Endodermal cell (in vitro differentiated cells): ENCODE data around the gene ITFG1. TPM values are rescaled to one million over a fixed set of nuclear protein-coding genes. Genes with fewer than 3 reads are reported as not detected.
"Not testable (repeated sequence)": the region's sequence is repeated elsewhere in the genome, so short reads cannot be mapped to it uniquely, and the experiment has no call there.

Experiments used
- DNase-seq: peaks from one replicate; pipeline ENCODE4 v3.0.0-alpha.2; 2017
- H3K27ac ChIP-seq: 2 replicates; pipeline ENCODE4 v1.5.1; 2013; ENCODE audit warnings: mild to moderate bottlenecking, low read depth, low read length, moderate library complexity
- H3K27me3 ChIP-seq: 2 replicates; pipeline ENCODE4 v1.6.1; 2013; ENCODE audit warnings: mild to moderate bottlenecking, low read length, moderate library complexity; ENCODE audit not compliant: insufficient read depth, control insufficient read depth, poor library complexity, severe bottlenecking
- H3K36me3 ChIP-seq: 2 replicates; pipeline ENCODE4 v1.7.0; 2013; ENCODE audit warnings: mild to moderate bottlenecking, low read length, moderate library complexity; ENCODE audit not compliant: control insufficient read depth, insufficient read depth
- H3K4me1 ChIP-seq: one replicate; pipeline ENCODE4 v1.7.0; 2013; ENCODE audit warnings: low read length; ENCODE audit not compliant: control insufficient read depth, insufficient read depth
- H3K4me3 ChIP-seq: 2 replicates; pipeline ENCODE4 v1.5.1; 2013; ENCODE audit warnings: mild to moderate bottlenecking, low read length, moderate library complexity
- H3K9ac ChIP-seq: 2 replicates; pipeline ENCODE4 v1.6.1; 2013; ENCODE audit warnings: mild to moderate bottlenecking, low read length, moderate library complexity; ENCODE audit not compliant: poor library complexity, severe bottlenecking; ENCODE audit errors: extremely low read depth
- H3K9me3 ChIP-seq: 2 replicates; pipeline ENCODE4 v1.6.1; 2013; ENCODE audit warnings: mild to moderate bottlenecking, low read length, moderate library complexity; ENCODE audit not compliant: control insufficient read depth
- H3K27ac Mint-ChIP-seq: 2 replicates; pipeline ENCODE4 v1.8.0; 2020; ENCODE audit warnings: mixed read lengths
- H3K27me3 Mint-ChIP-seq: 2 replicates; pipeline ENCODE4 v1.8.0; 2021; ENCODE audit warnings: mild to moderate bottlenecking, mixed read lengths; ENCODE audit not compliant: insufficient read depth
- H3K36me3 Mint-ChIP-seq: 2 replicates; pipeline ENCODE4 v1.8.0; 2020; ENCODE audit warnings: low read depth, mixed read lengths
- H3K4me1 Mint-ChIP-seq: 2 replicates; pipeline ENCODE4 v1.8.0; 2020; ENCODE audit warnings: mixed read lengths
- H3K4me3 Mint-ChIP-seq: 2 replicates; pipeline ENCODE4 v1.8.0; 2020; ENCODE audit warnings: mild to moderate bottlenecking, moderate library complexity, mixed read lengths
- H3K9me3 Mint-ChIP-seq: 2 replicates; pipeline ENCODE4 v1.8.0; 2020; ENCODE audit warnings: mild to moderate bottlenecking, mixed read lengths
- CTCF ChIP-seq: fragments of 200-600 bp; sonication (generic); conservative IDR thresholded peaks from 2 replicates; pipeline ENCODE4 v1.5.0; 2021; ENCODE audit warnings: antibody characterized with exemption, mild to moderate bottlenecking
- WGBS, 2 experiments: methylation state at CpG; one replicate each; pipeline versions ENCODE4 v1.1.5 to v1.1.7; 2013; ENCODE audit warnings: missing lambda C conversion rate in 2 of 2, mixed read lengths in 1 of 2; ENCODE audit not compliant: insufficient coverage in 1 of 2, insufficient read length in 1 of 2; 5-methylcytosine and 5-hydroxymethylcytosine counted together
- total RNA-seq, 2 donors: library from RNA; stranded (reverse); fragmentation: NEBNext Ultra II Directional in 1 of 2; extraction: Animal tissue kit (Norgen Biotek cat#: 25700) in 1 of 2; gene quantifications; 2 replicates in 1 of 2; 3 replicates in 1 of 2; pipeline ENCODE4 v1.2.1, GENCODE V29; 2021

ITFG1 gene
- total RNA-seq, 2 donors from 2014 or later: 35.6 to 40.0 TPM

GRCh38 chr16:47475786-47476185 lies 14.9 kb upstream of the ITFG1 start:
- TF ChIP-seq CTCF: no peak
- no peak overlapping the region for H3K27ac ChIP-seq
- Mint-ChIP-seq H3K4me3 (no peak overlapping the region), H3K9me3 (peaks cover 2% of the 10 kb centered on the region), H3K36me3 (peaks cover 5% of the 10 kb centered on the region), H3K27me3 (no peaks in the 10 kb centered on the region), H3K27ac (no peak overlapping the region), H3K4me1 (peaks cover 10% of the 10 kb centered on the region)
- H3K9ac ChIP-seq: no peak overlapping the region
- no peaks in the 10 kb centered on the region for H3K4me1 ChIP-seq
- no peak for DNase-seq
- WGBS, 2 experiments: 92 to 98% methylated on average over 1 of the region's 1 CpG
- H3K4me3 ChIP-seq: no peak overlapping the region
- no peaks in the 10 kb centered on the region for H3K27me3 ChIP-seq
- H3K9me3 ChIP-seq: no peaks in the 10 kb centered on the region
- peaks cover 6% of the 10 kb centered on the region for H3K36me3 ChIP-seq

- H3K27ac Mint-ChIP-seq: no peak overlapping the region
- no peak for TF ChIP-seq CTCF
- H3K4me1 Mint-ChIP-seq: peaks cover under 1% of the 10 kb centered on the region
- DNase-seq: no peak
- peaks cover 5% of the 10 kb centered on the region for H3K36me3 Mint-ChIP-seq
- WGBS, 2 experiments: 89 to 100% methylated on average over 1 to 2 of the region's 3 CpGs
- H3K36me3 ChIP-seq: peaks cover 6% of the 10 kb centered on the region
- H3K4me1 ChIP-seq: no peaks in the 10 kb centered on the region
- no peak overlapping the region for H3K4me3 ChIP-seq
- H3K27ac ChIP-seq: no peak overlapping the region
- H3K9me3 ChIP-seq: no peaks in the 10 kb centered on the region
- H3K27me3 ChIP-seq: no peaks in the 10 kb centered on the region
- H3K4me3 Mint-ChIP-seq: no peak overlapping the region
- H3K9me3 Mint-ChIP-seq: peaks cover 2% of the 10 kb centered on the region
- H3K9ac ChIP-seq: no peak overlapping the region
- H3K27me3 Mint-ChIP-seq: no peaks in the 10 kb centered on the region
Measured at GRCh38 chr16:47473792-47474191, 12.9 kb upstream of the ITFG1 start.

GRCh38 chr16:47473004-47473403 lies 12.1 kb upstream of the ITFG1 start:
- H3K36me3 Mint-ChIP-seq, DNase-seq, H3K27me3 Mint-ChIP-seq, H3K9me3 ChIP-seq, H3K27me3 ChIP-seq, H3K4me1 ChIP-seq, H3K4me3 ChIP-seq, H3K4me1 Mint-ChIP-seq, H3K9me3 Mint-ChIP-seq, H3K27ac ChIP-seq, H3K9ac ChIP-seq, H3K4me3 Mint-ChIP-seq, H3K36me3 ChIP-seq, H3K27ac Mint-ChIP-seq: not testable (repeated sequence)
- 92% methylated on average over 2 of the region's 2 CpGs; no CpG with 5 or more reads in 1 of the 2 experiments for WGBS, 2 experiments

GRCh38 chr16:47470810-47471209 lies 9.9 kb upstream of the ITFG1 start:
- Histone ChIP-seq H3K36me3 (peaks cover 6% of the 10 kb centered on the region), H3K4me3 (no peak overlapping the region), H3K27me3 (no peaks in the 10 kb centered on the region), H3K27ac (no peak overlapping the region), H3K9me3 (no peaks in the 10 kb centered on the region), H3K9ac (no peak overlapping the region), H3K4me1 (peaks cover 10% of the 10 kb centered on the region)
- no peaks in the 10 kb centered on the region for H3K27me3 Mint-ChIP-seq
- no peak overlapping the region for H3K27ac Mint-ChIP-seq
- no peak for DNase-seq
- WGBS, 2 experiments: 85 to 88% methylated on average over 1 of the region's 1 CpG
- no peak for TF ChIP-seq CTCF
- H3K4me1 Mint-ChIP-seq: peaks cover 9% of the 10 kb centered on the region
- no peak overlapping the region for H3K4me3 Mint-ChIP-seq
- peaks cover 5% of the 10 kb centered on the region for H3K36me3 Mint-ChIP-seq
- H3K9me3 Mint-ChIP-seq: peaks cover 2% of the 10 kb centered on the region
